ENCODE measurements around the gene CD33.

GRCh38 chr19:51226067-51226466, 1.2 kb downstream of the CD33 start:
- TF ChIP-seq POLR2AphosphoS5 (IDR thresholded peaks at IDR 0.05; ENCODE audit: borderline replicate concordance, low read depth, low read length) (no peak), EZH2 (IDR thresholded peaks at IDR 0.05) (no peak), FOXP2 (optimal IDR thresholded peaks at IDR 0.05; ENCODE audit: control extremely low read depth, extremely low read length, insufficient read depth) (no peak)

Measured in SK-N-MC (cell line).